BJ (cell line): Measurements from ENCODE around the gene PI4KB. TPM values are rescaled to one million over a fixed set of nuclear protein-coding genes. Genes with fewer than 3 reads are reported as not detected.
A peak's percentile ranks its signal among the peaks of the same experiment; 100 is the strongest.

Experiments
- CTCF ChIA-PET: fragments of 350-600 bp; formaldehyde crosslinking; extraction: SDS; loops from one replicate; lab custom pipeline; 2021; ENCODE audit warnings: antibody characterized with exemption, inconsistent platforms; lab: Yijun Ruan, JAX
- POLR2A ChIA-PET: fragments of 300-600 bp; sonication (Branson Sonifier 250); formaldehyde crosslinking; extraction: SDS; loops from one replicate; lab custom pipeline; 2021; ENCODE audit warnings: antibody characterized with exemption; lab: Charles Lee
- DNase-seq: peaks from one replicate; pipeline ENCODE4 v3.0.0-alpha.2; 2011; ENCODE audit warnings: low read depth
- H3K27me3 ChIP-seq: 2 replicates; pipeline ENCODE4 v1.6.0; 2011; ENCODE audit warnings: low read length; ENCODE audit not compliant: control insufficient read depth, insufficient read depth
- H3K36me3 ChIP-seq: 2 replicates; pipeline ENCODE4 v1.5.1; 2011; ENCODE audit warnings: low read length; ENCODE audit not compliant: control insufficient read depth, insufficient read depth
- H3K4me3 ChIP-seq: 2 replicates; pipeline ENCODE4 v1.5.1; 2011; ENCODE audit warnings: low read depth, mild to moderate bottlenecking, control low read depth, low read length
- CTCF ChIP-seq: IDR thresholded peaks from 2 replicates; pipeline ENCODE4 v1.5.1; 2011; ENCODE audit warnings: low read depth, mild to moderate bottlenecking, control low read depth, inconsistent platforms, low read length, moderate library complexity; ENCODE audit not compliant: insufficient read depth
- polyA plus RNA-seq: library from polyadenylated mRNA; depleted of rRNA; stranded (reverse); fragments of >200 nt; gene quantifications from 2 replicates; pipeline ENCODE4 v1.2.3, GENCODE V29; 2011

Gene PI4KB
- polyA plus RNA-seq, 1 experiment = 98.2 TPM

GRCh38 chr1:151325646-151326429, 1.4 kb downstream of the PI4KB start:
- peak overlapping the region; percentile 71 for H3K4me3 ChIP-seq
- H3K27me3 ChIP-seq = no peaks in the 10 kb centered on the region
- TF ChIP-seq CTCF = no peak
- ChIA-PET POLR2A (interaction anchor here (0.5 kb wide), 1 partner anchor 16 kb away, joined by 3 read pairs; no protein-coding TSS in a partner anchor), CTCF (interaction anchor here (0.8 to 8.4 kb wide), 10 partner anchors 9 to 130 kb away, joined by 3 to 65 read pairs (median 4); no protein-coding TSS in a partner anchor)
- DNase-seq = no peak
- H3K36me3 ChIP-seq = peaks cover 4% of the 10 kb centered on the region

- ChIA-PET POLR2A (interaction anchor here (0.5 kb wide), 1 partner anchor 16 kb away, joined by 3 read pairs; no protein-coding TSS in a partner anchor), CTCF (interaction anchor here (0.8 to 8.4 kb wide), 5 partner anchors 11 to 25 kb away, joined by 3 to 65 read pairs (median 6); no protein-coding TSS in a partner anchor)
- Histone ChIP-seq H3K27me3 (no peaks in the 10 kb centered on the region), H3K36me3 (peaks cover 8% of the 10 kb centered on the region), H3K4me3 (no peak overlapping the region)
- DNase-seq = no peak
- no peak for TF ChIP-seq CTCF
Measured at GRCh38 chr1:151325231-151325630, 2.0 kb downstream of the PI4KB start.

GRCh38 chr1:151324390-151324930, 2.8 kb downstream of the PI4KB start:
- Histone ChIP-seq H3K4me3 (no peak overlapping the region), H3K36me3 (peaks cover 9% of the 10 kb centered on the region), H3K27me3 (no peaks in the 10 kb centered on the region)
- no peak for DNase-seq
- ChIA-PET CTCF (interaction anchor here (0.6 to 8.4 kb wide), 3 partner anchors 11 to 17 kb away, joined by 5 to 65 read pairs (median 6); no protein-coding TSS in a partner anchor), POLR2A (no interaction called here)
- TF ChIP-seq CTCF = no peak

GRCh38 chr1:151318975-151319374, 8.2 kb downstream of the PI4KB start:
- ChIA-PET POLR2A (no interaction called here), CTCF (interaction anchor here (2.1 kb wide), 1 partner anchor 9 kb away, joined by 6 read pairs; no protein-coding TSS in a partner anchor)
- no peak overlapping the region for H3K4me3 ChIP-seq
- TF ChIP-seq CTCF = no peak
- peaks cover 17% of the 10 kb centered on the region for H3K36me3 ChIP-seq
- H3K27me3 ChIP-seq = no peaks in the 10 kb centered on the region
- DNase-seq = no peak
